ENCODE data around the gene PDK2. TPM values are rescaled to one million over a fixed set of nuclear protein-coding genes. Genes with fewer than 3 reads are reported as not detected.

The PDK2 gene
- total and polyA plus RNA-seq, 2 of the 4 experiments (the other 2 are of a cell fraction) = 26.7 to 104 TPM

DNA sequence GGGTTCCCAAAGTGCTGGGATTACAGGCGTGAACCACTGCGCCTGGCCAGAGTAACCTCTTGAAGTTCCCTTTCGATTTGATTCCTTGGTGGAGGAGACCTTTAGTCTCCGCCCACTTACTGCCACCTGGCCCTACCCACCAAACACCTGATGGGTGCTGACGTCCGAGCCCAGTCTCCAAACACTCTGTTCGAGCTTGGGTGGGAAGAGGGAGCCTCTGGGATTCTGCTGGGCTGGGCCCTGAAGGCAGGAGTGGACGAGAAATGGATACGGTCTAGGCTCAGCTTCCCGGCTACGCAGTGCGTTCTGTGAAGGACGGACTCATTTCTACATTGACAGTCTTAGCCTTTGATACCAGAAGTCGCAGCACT, 40.1 kb upstream of the PDK2 start:
- Histone ChIP-seq H3K79me1 (ENCODE audit: low read depth in 1 of 2, low read length in 2 of 2) (peaks cover 0 to 77% of the 10 kb centered on the region in 2 experiments; a peak in 2 of 4 replicates), H2BK120ac (ENCODE audit: low read depth, low read length) (peak overlapping the region; percentile 90), H2AK9ac (replicated peaks; ENCODE audit: low read depth, low read length, poor library complexity) (peak overlapping the region; percentile 90), H3K27me3 (ENCODE audit: control insufficient read depth, insufficient read depth, low read length) (no peaks in the 10 kb centered on the region), H2BK15ac (ENCODE audit: low read depth, low read length) (peak overlapping the region; percentile 18; the same call in 2 of the 3 replicates), H3K9me1 (ENCODE audit: insufficient read depth, low read length) (peaks cover 54% of the 10 kb centered on the region), H2BK5ac (ENCODE audit: low read depth, low read length, poor library complexity, severe bottlenecking) (peak overlapping the region; percentile 72), H3K4me2 (ENCODE audit: low read depth, low read length) (peak overlapping the region; percentile 83), H4K20me1 (ENCODE audit: insufficient read depth, low read length) (peaks cover 11% of the 10 kb centered on the region; the same call in 1 of the 2 replicates), H2AK5ac (ENCODE audit: low read depth, low read length) (peak overlapping the region; percentile 81), H3K36me3 (ENCODE audit: control insufficient read depth, insufficient read depth, low read length) (no peaks in the 10 kb centered on the region), H3K23ac (ENCODE audit: low read depth, low read length) (peak overlapping the region; percentile 25), H3K4me1 (ENCODE audit: control insufficient read depth, insufficient read depth, low read length) (peaks cover 51% of the 10 kb centered on the region), H3K9ac (ENCODE audit: low read depth, low read length) (peak overlapping the region; percentile 59), H3K56ac (ENCODE audit: extremely low read depth, insufficient read depth, low read length) (peak overlapping the region; percentile 7; the same call in 1 of the 2 replicates), H2AFZ (replicated peaks; ENCODE audit: low read length, poor library complexity) (peak overlapping the region; percentile 85), H3K27ac (ENCODE audit: insufficient read depth, low read length) (peak overlapping the region; percentile 54; the same call in 1 of the 2 replicates), H3K9me3 (ENCODE audit: control insufficient read depth, insufficient read depth, low read length) (no peaks in the 10 kb centered on the region), H3K4me3 (ENCODE audit: insufficient read depth, low read depth, low read length) (peak overlapping the region; percentile 93), H3K14ac (replicated peaks; ENCODE audit: low read depth, low read length) (peak overlapping the region; percentile 94), H4K5ac (ENCODE audit: low read depth, low read length) (peak overlapping the region; percentile 73; the same call in 1 of the 2 replicates), H4K91ac (ENCODE audit: insufficient read depth, low read depth, low read length) (peak overlapping the region; percentile 91), H2BK20ac (ENCODE audit: low read depth, low read length) (peak overlapping the region; percentile 61), H3K18ac (ENCODE audit: low read depth, low read length) (peak overlapping the region; percentile 25; the same call in 1 of the 2 replicates), H3K4ac (ENCODE audit: low read depth, low read length) (peak overlapping the region; percentile 42), H4K8ac (ENCODE audit: low read depth in 2 of 2, low read length in 2 of 2) (peak overlapping the region; percentile 66 to 89)
- ChIA-PET POLR2A (ENCODE audit: unreplicated experiment) (no interaction called here), CTCF (interaction anchor here (2.1 kb wide), 1 partner anchor 39 kb away, joined by 7 read pairs; no protein-coding TSS in a partner anchor)
- no CpG with 5 or more reads among the region's 14 CpGs for WGBS, 2 experiments (ENCODE audit: extremely low coverage in 2 of 2, insufficient read length in 1 of 2)
- intact Hi-C loops (cut with micrococcal nuclease) = loop anchor here (1.0 kb wide), 1 partner anchor 28 kb away; no protein-coding TSS in a partner anchor
- no peak for DNase-seq
- BruUV-seq (replicated peaks) = no TSS peak
- in situ Hi-C loops (cut with MboI; ENCODE audit: low sequenced_read_pairs) = no loop called here
- TF ChIP-seq MAZ (IDR thresholded peaks at IDR 0.05; ENCODE audit: borderline replicate concordance, low read depth, low read length) (no peak), RAD21 (IDR thresholded peaks at IDR 0.05; ENCODE audit: low read length) (no peak), MAFK (IDR thresholded peaks at IDR 0.05; ENCODE audit: low read depth, low read length) (no peak)
- TF ChIP-seq, protein P1, sequence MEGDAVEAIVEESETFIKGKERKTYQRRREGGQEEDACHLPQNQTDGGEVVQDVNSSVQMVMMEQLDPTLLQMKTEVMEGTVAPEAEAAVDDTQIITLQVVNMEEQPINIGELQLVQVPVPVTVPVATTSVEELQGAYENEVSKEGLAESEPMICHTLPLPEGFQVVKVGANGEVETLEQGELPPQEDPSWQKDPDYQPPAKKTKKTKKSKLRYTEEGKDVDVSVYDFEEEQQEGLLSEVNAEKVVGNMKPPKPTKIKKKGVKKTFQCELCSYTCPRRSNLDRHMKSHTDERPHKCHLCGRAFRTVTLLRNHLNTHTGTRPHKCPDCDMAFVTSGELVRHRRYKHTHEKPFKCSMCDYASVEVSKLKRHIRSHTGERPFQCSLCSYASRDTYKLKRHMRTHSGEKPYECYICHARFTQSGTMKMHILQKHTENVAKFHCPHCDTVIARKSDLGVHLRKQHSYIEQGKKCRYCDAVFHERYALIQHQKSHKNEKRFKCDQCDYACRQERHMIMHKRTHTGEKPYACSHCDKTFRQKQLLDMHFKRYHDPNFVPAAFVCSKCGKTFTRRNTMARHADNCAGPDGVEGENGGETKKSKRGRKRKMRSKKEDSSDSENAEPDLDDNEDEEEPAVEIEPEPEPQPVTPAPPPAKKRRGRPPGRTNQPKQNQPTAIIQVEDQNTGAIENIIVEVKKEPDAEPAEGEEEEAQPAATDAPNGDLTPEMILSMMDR (conservative IDR thresholded peaks at IDR 0.05; ENCODE audit: low read depth, low read length) = no peak
- dilution Hi-C loops (cut with HindIII; ENCODE audit: low sequenced_read_pairs, unreplicated experiment) = no loop called here
- no peak for ATAC-seq (ENCODE audit: low read depth)
